Subcutaneous adipose tissue (tissue), 4 donors: ENCODE measurements around the gene ZNF791. TPM values are rescaled to one million over a fixed set of nuclear protein-coding genes. Genes with fewer than 3 reads are reported as not detected.

Experiments
- total RNA-seq, 4 donors: library from RNA; depleted of rRNA; stranded (reverse); fragments of >200 nt; gene quantifications; one replicate each; pipeline ENCODE4 v1.1.0, GENCODE V29; 2016
- TF ChIP-seq, protein P1 (sequence below): fragments of 450-650 bp; IDR thresholded peaks from one replicate; pipeline ENCODE4 v1.5.1; 2016; ENCODE audit warnings: low read depth, mild to moderate bottlenecking, control low read depth, antibody characterized with exemption, moderate library complexity

Gene ZNF791
- total RNA-seq, 4 donors from 2014 or later: 21.2 to 26.0 (median 24.9) TPM

DNA sequence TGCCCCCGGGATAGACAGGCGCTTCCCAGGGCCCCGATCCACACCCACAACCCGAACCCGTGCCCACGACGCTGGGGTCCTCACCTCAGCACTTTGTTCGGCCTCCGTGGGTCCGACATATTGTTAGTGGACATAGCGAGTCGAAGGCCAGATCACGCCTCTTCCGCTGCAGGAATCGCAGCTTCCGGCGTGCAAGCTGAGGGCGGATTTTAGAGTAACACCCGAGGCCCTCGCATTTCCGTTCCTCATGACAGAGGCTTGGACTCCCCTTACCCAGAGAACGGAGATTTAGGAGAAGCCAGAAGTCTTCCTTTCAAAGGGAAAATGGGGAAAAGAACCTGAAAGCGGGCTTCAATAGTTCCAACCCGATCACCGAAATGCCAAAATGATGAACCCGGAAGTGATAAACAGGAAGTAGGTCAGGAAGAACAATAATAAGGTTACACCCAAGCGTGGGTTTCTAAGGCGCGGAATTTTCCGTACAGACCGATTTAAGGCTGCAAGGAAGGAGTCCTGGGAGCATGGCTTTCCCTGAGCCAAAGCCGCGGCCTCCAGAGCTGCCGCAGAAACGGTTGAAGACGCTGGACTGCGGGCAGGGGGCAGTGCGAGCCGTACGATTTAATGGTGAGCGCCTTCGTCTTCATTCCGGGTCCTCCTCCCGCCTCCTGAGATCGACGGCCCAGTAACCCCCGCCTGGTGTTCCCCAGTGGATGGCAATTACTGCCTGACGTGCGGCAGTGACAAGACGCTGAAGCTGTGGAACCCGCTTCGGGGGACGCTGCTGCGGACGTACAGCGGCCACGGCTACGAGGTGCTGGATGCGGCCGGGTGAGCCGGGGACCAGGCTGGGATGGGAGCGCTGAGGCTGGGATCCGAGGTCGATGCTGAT, 58.8 kb downstream of the ZNF791 start:
- TF ChIP-seq, protein P1, sequence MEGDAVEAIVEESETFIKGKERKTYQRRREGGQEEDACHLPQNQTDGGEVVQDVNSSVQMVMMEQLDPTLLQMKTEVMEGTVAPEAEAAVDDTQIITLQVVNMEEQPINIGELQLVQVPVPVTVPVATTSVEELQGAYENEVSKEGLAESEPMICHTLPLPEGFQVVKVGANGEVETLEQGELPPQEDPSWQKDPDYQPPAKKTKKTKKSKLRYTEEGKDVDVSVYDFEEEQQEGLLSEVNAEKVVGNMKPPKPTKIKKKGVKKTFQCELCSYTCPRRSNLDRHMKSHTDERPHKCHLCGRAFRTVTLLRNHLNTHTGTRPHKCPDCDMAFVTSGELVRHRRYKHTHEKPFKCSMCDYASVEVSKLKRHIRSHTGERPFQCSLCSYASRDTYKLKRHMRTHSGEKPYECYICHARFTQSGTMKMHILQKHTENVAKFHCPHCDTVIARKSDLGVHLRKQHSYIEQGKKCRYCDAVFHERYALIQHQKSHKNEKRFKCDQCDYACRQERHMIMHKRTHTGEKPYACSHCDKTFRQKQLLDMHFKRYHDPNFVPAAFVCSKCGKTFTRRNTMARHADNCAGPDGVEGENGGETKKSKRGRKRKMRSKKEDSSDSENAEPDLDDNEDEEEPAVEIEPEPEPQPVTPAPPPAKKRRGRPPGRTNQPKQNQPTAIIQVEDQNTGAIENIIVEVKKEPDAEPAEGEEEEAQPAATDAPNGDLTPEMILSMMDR: no peak

DNA sequence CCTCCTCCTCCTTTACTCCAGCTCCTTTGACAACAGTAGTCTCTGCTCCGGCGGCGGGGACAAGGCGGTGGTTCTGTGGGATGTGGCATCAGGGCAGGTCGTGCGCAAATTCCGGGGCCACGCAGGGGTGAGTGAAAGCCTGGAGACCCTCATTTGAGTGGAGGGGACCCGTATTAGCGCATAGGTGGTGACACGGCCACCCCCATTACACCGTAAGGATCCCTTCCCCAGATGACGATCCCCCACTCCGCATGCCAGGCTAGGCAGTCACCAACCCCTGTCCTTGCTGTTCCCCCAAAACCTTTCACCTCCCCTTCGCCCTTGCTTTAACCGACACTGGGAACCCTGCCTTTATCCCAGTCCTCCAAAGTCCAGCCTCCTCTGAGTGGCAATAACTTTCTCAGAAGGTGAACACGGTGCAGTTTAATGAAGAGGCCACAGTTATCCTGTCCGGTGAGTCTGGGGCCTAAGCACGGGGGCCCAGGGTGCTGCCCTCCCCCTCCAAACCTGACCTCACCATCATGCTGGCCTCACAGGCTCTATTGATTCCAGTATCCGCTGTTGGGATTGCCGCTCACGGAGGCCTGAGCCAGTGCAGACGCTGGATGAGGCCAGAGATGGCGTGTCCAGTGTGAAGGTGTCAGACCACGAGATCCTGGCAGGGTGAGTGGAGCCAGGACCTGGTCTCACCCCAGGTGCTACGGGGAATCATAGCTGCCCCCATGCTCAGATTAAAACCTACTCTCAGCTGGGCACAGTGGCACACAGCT, 59.6 kb downstream of the ZNF791 start:
- TF ChIP-seq, protein P1: no peak

DNA sequence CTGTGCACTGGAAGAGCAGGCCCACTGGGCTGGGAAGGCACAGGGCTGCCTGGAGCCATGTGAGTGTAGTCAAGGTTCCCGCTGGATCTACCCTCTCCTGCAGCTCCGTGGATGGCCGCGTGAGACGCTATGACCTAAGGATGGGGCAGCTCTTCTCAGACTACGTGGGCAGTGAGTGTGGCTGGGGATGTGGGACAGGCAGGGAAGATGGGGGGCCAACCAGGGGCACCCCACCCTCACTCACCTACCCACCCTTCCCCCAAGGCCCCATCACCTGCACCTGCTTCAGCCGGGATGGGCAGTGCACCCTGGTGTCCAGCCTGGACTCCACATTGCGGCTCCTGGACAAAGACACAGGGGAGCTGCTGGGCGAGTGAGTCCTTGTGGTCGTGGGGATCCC, 62.0 kb downstream of the ZNF791 start:
- TF ChIP-seq, protein P1: no peak

DNA sequence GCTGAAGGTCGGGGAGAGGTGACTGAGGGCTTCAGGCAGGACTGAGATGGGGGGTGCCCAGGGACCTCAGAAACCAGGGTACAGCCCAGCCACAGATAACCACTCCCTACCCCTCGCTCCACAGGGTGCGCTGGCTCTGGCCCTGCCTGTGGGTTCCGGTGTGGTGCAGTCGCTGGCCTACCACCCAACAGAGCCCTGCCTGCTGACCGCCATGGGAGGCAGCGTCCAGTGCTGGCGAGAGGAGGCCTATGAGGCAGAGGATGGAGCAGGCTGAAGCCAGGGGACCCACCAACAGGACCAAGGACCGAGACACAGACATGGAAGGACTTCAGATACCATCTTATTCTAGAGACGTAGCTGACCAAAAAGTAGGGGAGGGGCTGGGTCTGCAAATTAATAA, 64.7 kb downstream of the ZNF791 start:
- TF ChIP-seq, protein P1: no peak

DNA sequence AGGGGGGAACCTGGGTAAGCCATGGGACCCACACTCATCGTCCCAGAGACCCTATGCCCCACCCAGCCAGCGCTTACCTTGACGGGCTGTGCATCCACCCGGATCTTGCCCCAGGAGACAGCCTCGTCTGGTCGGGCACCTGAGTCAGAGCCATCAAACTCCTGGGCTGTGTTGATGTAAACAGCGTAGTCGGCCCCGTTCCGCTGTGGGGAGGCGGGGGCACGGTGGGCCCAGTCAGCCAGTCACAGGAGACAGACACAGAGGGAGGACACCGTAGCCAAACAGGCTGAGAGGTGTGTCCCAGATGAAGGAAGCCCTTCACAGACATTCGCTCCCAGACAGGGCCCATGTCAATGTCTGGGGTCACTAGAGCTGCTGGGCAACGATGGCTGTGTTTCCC, 65.2 kb downstream of the ZNF791 start:
- TF ChIP-seq, protein P1: no peak

DNA sequence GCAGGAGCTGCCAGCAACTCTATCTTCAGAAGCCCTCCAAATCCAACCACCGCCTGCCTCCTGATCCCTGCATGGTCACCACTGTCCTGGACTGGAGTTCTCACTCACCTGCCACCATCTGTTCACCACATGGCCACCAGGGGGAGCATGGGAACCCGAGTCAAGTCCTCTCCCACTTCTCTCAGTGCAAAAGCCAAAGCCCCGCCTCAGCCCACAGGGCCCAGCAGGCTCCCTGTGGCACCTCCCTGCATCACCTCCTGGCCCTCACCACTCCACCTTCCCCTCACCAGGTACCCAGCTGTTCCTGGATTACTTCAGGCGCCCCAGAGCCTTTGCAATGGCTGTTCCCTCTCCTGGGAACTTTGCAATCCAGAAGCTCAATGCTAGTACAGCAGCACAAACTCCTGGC, 65.7 kb downstream of the ZNF791 start:
- TF ChIP-seq, protein P1: no peak

DNA sequence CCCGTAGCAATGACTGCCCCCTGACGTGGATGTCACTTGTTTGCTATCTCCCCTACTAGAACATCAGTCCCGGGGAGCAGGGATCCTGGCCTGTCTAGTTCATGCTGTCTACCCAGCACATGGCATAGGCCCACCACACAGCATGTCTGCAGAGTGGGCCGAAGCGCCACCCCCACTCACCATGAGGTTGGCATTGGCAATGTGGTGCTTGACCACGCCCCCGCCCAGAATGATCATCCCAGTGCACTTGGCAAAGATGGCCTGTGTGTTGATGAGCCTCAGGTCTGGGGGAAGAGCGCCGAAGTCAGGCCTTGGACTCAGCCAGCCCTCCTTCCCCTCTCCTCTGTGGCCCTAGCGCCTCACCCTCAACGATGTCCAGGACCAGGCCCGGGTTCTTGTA, 66.2 kb downstream of the ZNF791 start:
- TF ChIP-seq, protein P1: no peak
